HepG2 (cell line): ENCODE measurements around the gene C4orf54. TPM values are rescaled to one million over a fixed set of nuclear protein-coding genes. Genes with fewer than 3 reads are reported as not detected.

Source experiments
- ATAC-seq: fragments of 200-7000 bp; cut with Tn5 transposase; 3 replicates; pipeline ENCODE4 v1.9.1; 2020; ENCODE audit warnings: mild to moderate bottlenecking, moderate library complexity
- BruUV-seq: library from RNA; stranded (reverse); fragments of 400-500 nt; replicated peaks from 2 replicates; lab custom pipeline; 2021; lab: Mats Ljungman, UMichigan
- CTCF ChIA-PET: fragments of 300-600 bp; formaldehyde crosslinking; extraction: SDS; loops from one replicate; lab custom pipeline; 2021; ENCODE audit warnings: low total read pairs, inconsistent platforms, low intra/inter-chr PET ratio; lab: Yijun Ruan, JAX
- POLR2A ChIA-PET: fragments of 350-600 bp; sonication (Branson Sonifier 250); formaldehyde crosslinking; loops from one replicate; lab custom pipeline; 2020; ENCODE audit warnings: antibody characterized with exemption, inconsistent platforms; lab: Yijun Ruan, JAX
- DNase-seq: peaks from one replicate; pipeline ENCODE4 v3.0.0-alpha.2; 2015; ENCODE audit warnings: low spot score
- FAIRE-seq: peaks from 3 replicates; lab custom pipeline; 2011; peaks lifted over from hg19 to GRCh38; lab: Jason Lieb, UNC
- H2AFZ ChIP-seq: one replicate; pipeline ENCODE4 v1.6.1; 2011; ENCODE audit warnings: low read length, inconsistent platforms
- H3K27ac ChIP-seq: fragments of 300-600 bp; 3 replicates; pipeline ENCODE4 v1.8.0; 2011; ENCODE audit warnings: mixed run types, mild to moderate bottlenecking, mixed read lengths, low read length, inconsistent platforms; ENCODE audit not compliant: insufficient read depth; ENCODE audit errors: extremely low read length
- H3K27me3 ChIP-seq, 2 experiments: fragments of 200-600 bp in 1 of 2; 2 replicates in 1 of 2; 3 replicates in 1 of 2; pipeline versions ENCODE4 v1.6.0 to v1.8.0; 2011; ENCODE audit warnings: low read length in 2 of 2, mild to moderate bottlenecking in 2 of 2, moderate library complexity in 2 of 2, inconsistent platforms in 1 of 2; ENCODE audit not compliant: insufficient read depth in 2 of 2, control insufficient read depth in 1 of 2
- H3K36me3 ChIP-seq, 2 experiments: fragments of 200-600 bp in 1 of 2; replicated peaks in 1 of 2; 2 replicates in 1 of 2; 3 replicates in 1 of 2; pipeline versions ENCODE4 v1.5.1 to v1.8.0; 2011; ENCODE audit warnings: low read length in 2 of 2, inconsistent platforms in 1 of 2; ENCODE audit not compliant: insufficient read depth in 2 of 2, control insufficient read depth in 1 of 2
- H3K4me1 ChIP-seq: 2 replicates; pipeline ENCODE4 v1.5.1; 2012; ENCODE audit warnings: low read length, inconsistent platforms; ENCODE audit not compliant: insufficient read depth
- H3K4me2 ChIP-seq: 2 replicates; pipeline ENCODE4 v1.6.0; 2011; ENCODE audit warnings: low read depth, low read length, inconsistent platforms
- H3K4me3 ChIP-seq, 3 experiments: fragments of 200-600 bp in 1 of 3; sonication (generic), shearing (Covaris generic) in 1 of 3; replicated peaks in 1 of 3; 2 replicates each; pipeline ENCODE4 v1.5.1; 2011 to 2016; ENCODE audit warnings: low read length in 3 of 3, inconsistent platforms in 2 of 3, low read depth in 2 of 3, mild to moderate bottlenecking in 2 of 3, control low read depth in 1 of 3, mixed read lengths in 1 of 3; ENCODE audit not compliant: insufficient read depth in 1 of 3
- H3K79me2 ChIP-seq: one replicate; pipeline ENCODE4 v1.6.1; 2011; ENCODE audit warnings: low read length, inconsistent platforms; ENCODE audit not compliant: insufficient read depth
- H3K9ac ChIP-seq: 2 replicates; pipeline ENCODE4 v1.6.0; 2011; ENCODE audit warnings: mild to moderate bottlenecking, low read depth, low read length, inconsistent platforms; ENCODE audit not compliant: insufficient read depth
- H3K9me3 ChIP-seq: 2 replicates; pipeline ENCODE4 v1.5.1; 2012; ENCODE audit warnings: mild to moderate bottlenecking, low read length
- H4K20me1 ChIP-seq: 2 replicates; pipeline ENCODE4 v1.6.0; 2011; ENCODE audit warnings: inconsistent platforms, mild to moderate bottlenecking, low read length, moderate library complexity; ENCODE audit not compliant: insufficient read depth
- ATF2 ChIP-seq: sonication (generic); formaldehyde crosslinking; IDR thresholded peaks from 2 replicates; pipeline ENCODE4 v1.4.0; 2020; ENCODE audit warnings: missing genetic modification reagents
- WGBS: methylation state at CpG from one replicate; pipeline ENCODE4 v1.1.6; 2017; ENCODE audit warnings: low lambda C conversion rate; 5-methylcytosine and 5-hydroxymethylcytosine counted together
- in situ Hi-C: cut with HindIII; loops from 2 replicates; pipeline ENCODE4 v1.10.0; 2017; ENCODE audit warnings: low pct_unique_long_range_greater_than_20kb; ENCODE audit not compliant: extremely low pct_ligation_motif_present
- intact Hi-C: fragments of 100-400 bp; cut with micrococcal nuclease; formaldehyde crosslinking; loops from one replicate; pipeline ENCODE4 v1.10.0; 2022; ENCODE audit not compliant: unreplicated experiment
- polyA plus RNA-seq, 8 experiments: library from polyadenylated mRNA; depleted of rRNA in 3 of 8; stranded (reverse) in 7 of 8; unstranded in 1 of 8; fragments of >200 nt; fragmentation: Illumina TruSeq in 4 of 8; extraction: Trizol in 4 of 8; gene quantifications; 2 replicates each; pipeline versions ENCODE4 v1.2.1 to v1.2.3, GENCODE V29; 2011 to 2016; ENCODE audit warnings: low read depth in 4 of 8, missing spikeins in 1 of 8, mixed read lengths in 1 of 8; ENCODE audit not compliant: insufficient read depth in 1 of 8
- total RNA-seq, 5 experiments: library from RNA; depleted of rRNA; stranded (reverse); fragments of >200 nt; fragmentation: Illumina TruSeq; extraction: Trizol; gene quantifications; 2 replicates each; pipeline ENCODE4 v1.2.3, GENCODE V29; 2016; ENCODE audit warnings: low read depth in 1 of 5

The C4orf54 gene
- total and polyA plus RNA-seq, 2 of the 13 experiments (the other 11 are each of a cell fraction or from before 2014, with no cell fraction given) = not detected

GRCh38 chr4:99608417-99608816, 49.2 kb downstream of the C4orf54 start:
- intact Hi-C loops (no loop called here), in situ Hi-C loops (no loop called here)
- no peak for TF ChIP-seq ATF2 (CRISPR knock-in tag)
- no peak overlapping the region for H3K4me2 ChIP-seq
- ChIA-PET CTCF (no interaction called here), POLR2A (no interaction called here)
- no peak overlapping the region for H3K4me3 ChIP-seq
- no peaks in the 10 kb centered on the region for H4K20me1 ChIP-seq
- no peaks in the 10 kb centered on the region for H3K27me3 ChIP-seq
- FAIRE-seq = no peak
- no peaks in the 10 kb centered on the region for H3K79me2 ChIP-seq
- H3K9me3 ChIP-seq = no peaks in the 10 kb centered on the region
- no TSS peak for BruUV-seq
- H3K36me3 ChIP-seq = peaks cover 16 to 83% of the 10 kb centered on the region in 2 experiments
- H3K27ac ChIP-seq = no peak overlapping the region
- ATAC-seq = no peak
- H3K4me1 ChIP-seq = no peaks in the 10 kb centered on the region
- WGBS = 99% methylated on average over 5 of the region's 5 CpGs
- no peak for DNase-seq
- no peak overlapping the region for H3K9ac ChIP-seq
- H2AFZ ChIP-seq = no peak overlapping the region

Other genes starting within 250 kb of the C4orf54 start
- not detected in 2 replicates for gene ADH7, start 222.5 kb downstream of the C4orf54 start, total RNA-seq (2016; rRNA removed; fragmentation: Illumina TruSeq; extraction: Trizol)
- gene ADH7, start 222.5 kb downstream of the C4orf54 start, polyA plus RNA-seq (2011; rRNA removed) = not detected in 2 replicates
- gene C4orf17, start 146.8 kb downstream of the C4orf54 start, total RNA-seq (2016; rRNA removed; fragmentation: Illumina TruSeq; extraction: Trizol) = not detected in 2 replicates
- gene C4orf17, start 146.8 kb downstream of the C4orf54 start, polyA plus RNA-seq (2011; rRNA removed) = not detected in 2 replicates
- 12.6 and 18.8 TPM in 2 replicates for gene TRMT10A, start 93.8 kb downstream of the C4orf54 start, total RNA-seq (2016; rRNA removed; fragmentation: Illumina TruSeq; extraction: Trizol)
- gene TRMT10A, start 93.8 kb downstream of the C4orf54 start, polyA plus RNA-seq (2011; rRNA removed) = 2.1 and 3.9 TPM in 2 replicates
- gene MTTP, start 83.0 kb downstream of the C4orf54 start, total RNA-seq (2016; rRNA removed; fragmentation: Illumina TruSeq; extraction: Trizol) = 58.4 and 102 TPM in 2 replicates
- gene MTTP, start 83.0 kb downstream of the C4orf54 start, polyA plus RNA-seq (2011; rRNA removed) = 78.2 and 84.7 TPM in 2 replicates
- gene DAPP1, start 159.0 kb upstream of the C4orf54 start, total RNA-seq (2016; rRNA removed; fragmentation: Illumina TruSeq; extraction: Trizol) = not detected in 2 replicates
- not detected in 2 replicates for gene DAPP1, start 159.0 kb upstream of the C4orf54 start, polyA plus RNA-seq (2011; rRNA removed)
- gene LAMTOR3, start 236.6 kb upstream of the C4orf54 start, total RNA-seq (2016; rRNA removed; fragmentation: Illumina TruSeq; extraction: Trizol) = 47.6 and 81.0 TPM in 2 replicates
- 37.2 and 49.1 TPM in 2 replicates for gene LAMTOR3, start 236.6 kb upstream of the C4orf54 start, polyA plus RNA-seq (2011; rRNA removed)